DOHH2 (cell line): ENCODE data around the gene SOWAHA.

Source experiments
- H3F3A ChIP-seq: fragments of 200-600 bp; sonication (generic), shearing (Covaris generic); 2 replicates; pipeline ENCODE4 v1.6.0; 2016; ENCODE audit warnings: antibody characterized with exemption, mild to moderate bottlenecking; ENCODE audit not compliant: control insufficient read depth, insufficient read depth
- H3K27ac ChIP-seq: fragments of 200-600 bp; sonication (generic); 2 replicates; pipeline ENCODE4 v1.5.1; 2014; ENCODE audit warnings: low read depth, mild to moderate bottlenecking, low read length, moderate library complexity
- H3K27me3 ChIP-seq: fragments of 200-600 bp; sonication (generic); 2 replicates; pipeline ENCODE4 v1.6.1; 2014; ENCODE audit warnings: mild to moderate bottlenecking, low read length, mixed read lengths; ENCODE audit not compliant: control insufficient read depth
- H3K36me3 ChIP-seq: fragments of 200-600 bp; sonication (generic); 2 replicates; pipeline ENCODE4 v1.6.1; 2014; ENCODE audit warnings: mild to moderate bottlenecking, low read length, moderate library complexity, mixed read lengths; ENCODE audit not compliant: control insufficient read depth
- H3K4me1 ChIP-seq: fragments of 200-600 bp; sonication (generic); 2 replicates; pipeline ENCODE4 v1.6.1; 2014; ENCODE audit warnings: mild to moderate bottlenecking, low read length, mixed read lengths; ENCODE audit not compliant: control insufficient read depth
- H3K4me2 ChIP-seq: fragments of 200-600 bp; sonication (generic); 2 replicates; pipeline ENCODE4 v1.6.0; 2014; ENCODE audit warnings: mild to moderate bottlenecking, low read length, moderate library complexity
- H3K4me3 ChIP-seq: fragments of 200-600 bp; sonication (generic); 2 replicates; pipeline ENCODE4 v1.5.1; 2014; ENCODE audit warnings: mild to moderate bottlenecking, low read length, mixed read lengths
- H3K79me2 ChIP-seq: fragments of 200-600 bp; sonication (generic); 2 replicates; pipeline ENCODE4 v1.6.1; 2014; ENCODE audit warnings: mild to moderate bottlenecking, low read length, mixed read lengths; ENCODE audit not compliant: control insufficient read depth
- H3K9me2 ChIP-seq: fragments of 200-600 bp; sonication (generic); replicated peaks from 2 replicates; pipeline ENCODE4 v1.6.1; 2014; ENCODE audit warnings: mild to moderate bottlenecking, low read length, mixed read lengths; ENCODE audit not compliant: control insufficient read depth
- H3K9me3 ChIP-seq: fragments of 200-600 bp; sonication (generic); 2 replicates; pipeline ENCODE4 v1.6.1; 2014; ENCODE audit warnings: antibody characterized with exemption, low read length, mixed read lengths; ENCODE audit not compliant: control insufficient read depth, insufficient read depth
- H4K20me1 ChIP-seq: fragments of 200-600 bp; sonication (generic); 2 replicates; pipeline ENCODE4 v1.6.0; 2014; ENCODE audit warnings: low read depth, mild to moderate bottlenecking, antibody characterized with exemption, low read length, moderate library complexity; ENCODE audit not compliant: control insufficient read depth, insufficient read depth
- CTCF ChIP-seq: fragments of 200-600 bp; sonication (generic); IDR thresholded peaks from one replicate; pipeline ENCODE4 v1.5.1; 2014; ENCODE audit warnings: antibody characterized with exemption, mild to moderate bottlenecking, low read depth, low read length; ENCODE audit not compliant: poor library complexity, severe bottlenecking
- EZH2phosphoT487 ChIP-seq: fragments of 200-600 bp; sonication (generic); IDR thresholded peaks from 2 replicates; pipeline ENCODE4 v1.6.1; 2017; ENCODE audit warnings: borderline replicate concordance, mild to moderate bottlenecking, antibody characterized with exemption, low read length, moderate library complexity, mixed read lengths

The SOWAHA gene

GRCh38 chr5:132810605-132811004 lies 2.5 kb upstream of the SOWAHA start:
- H3K79me2 ChIP-seq = no peaks in the 10 kb centered on the region
- peaks cover 32% of the 10 kb centered on the region for H3K27me3 ChIP-seq
- no peaks in the 10 kb centered on the region for H3K36me3 ChIP-seq
- H3K9me2 ChIP-seq = no peaks in the 10 kb centered on the region
- no peaks in the 10 kb centered on the region for H3F3A ChIP-seq
- H3K27ac ChIP-seq = no peak overlapping the region
- no peak overlapping the region for H3K4me3 ChIP-seq
- H3K9me3 ChIP-seq = no peaks in the 10 kb centered on the region
- TF ChIP-seq CTCF (no peak), EZH2phosphoT487 (no peak)
- H3K4me1 ChIP-seq = no peaks in the 10 kb centered on the region
- H4K20me1 ChIP-seq = no peaks in the 10 kb centered on the region
- H3K4me2 ChIP-seq = no peak overlapping the region

DNA sequence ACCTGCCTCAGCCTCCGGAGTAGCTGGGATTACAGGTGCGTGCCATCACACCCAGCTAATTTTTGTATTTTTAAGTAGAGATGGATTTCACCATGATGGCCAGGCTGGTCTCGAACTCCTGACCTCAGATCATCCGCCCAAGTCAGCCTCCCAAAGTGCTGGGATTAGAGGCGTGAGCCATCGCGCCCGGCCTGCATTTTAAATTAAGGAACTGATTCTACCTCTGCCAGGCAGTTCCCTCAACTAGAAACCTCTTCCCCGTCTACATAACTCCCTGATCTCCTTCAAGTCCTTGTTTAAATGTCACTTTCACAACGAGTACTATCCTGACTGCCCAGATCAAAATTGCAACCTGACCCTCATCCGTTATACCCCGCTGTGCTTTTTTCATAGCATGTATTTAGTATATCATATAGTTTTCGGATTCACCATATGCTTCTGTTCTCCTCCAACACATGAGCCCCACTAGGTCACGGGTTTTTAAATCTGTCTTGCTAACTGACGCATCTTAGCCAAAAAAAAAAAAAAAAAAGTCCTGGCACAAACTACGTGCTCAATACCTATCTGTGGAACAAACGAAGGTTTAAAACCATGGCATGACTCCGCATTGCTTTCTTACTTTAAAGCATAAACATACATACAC lies 858 bp upstream of the SOWAHA start:
- no peaks in the 10 kb centered on the region for H3K9me2 ChIP-seq
- peaks cover 5% of the 10 kb centered on the region; the same call in 1 of the 2 replicates for H3F3A ChIP-seq
- no peaks in the 10 kb centered on the region for H4K20me1 ChIP-seq
- H3K4me1 ChIP-seq = 0 out of 2 replicates have a peak, but pooled peaks cover 3% of the 10 kb centered on the region
- H3K79me2 ChIP-seq = no peaks in the 10 kb centered on the region
- H3K4me3 ChIP-seq = no peak overlapping the region
- no peak overlapping the region for H3K4me2 ChIP-seq
- H3K27ac ChIP-seq = no peak overlapping the region
- TF ChIP-seq CTCF (no peak), EZH2phosphoT487 (no peak)
- peaks cover 31% of the 10 kb centered on the region for H3K27me3 ChIP-seq
- no peaks in the 10 kb centered on the region for H3K9me3 ChIP-seq
- no peaks in the 10 kb centered on the region for H3K36me3 ChIP-seq

GRCh38 chr5:132813599-132814502 lies 749 bp downstream of the SOWAHA start:
- Histone ChIP-seq H3K27ac (no peak overlapping the region), H3K4me3 (no peak overlapping the region)

More at GRCh38 chr5:132813599-132814502, 749 bp downstream of the SOWAHA start:
- Histone ChIP-seq H3K9me2 (no peaks in the 10 kb centered on the region), H3K79me2 (no peaks in the 10 kb centered on the region), H3K4me1 (0 out of 2 replicates have a peak, but pooled peaks cover 3% of the 10 kb centered on the region), H3K4me2 (peak overlapping the region; percentile 9; the same call in 1 of the 2 replicates), H3K9me3 (no peaks in the 10 kb centered on the region), H3F3A (peaks cover 5% of the 10 kb centered on the region; the same call in 1 of the 2 replicates), H4K20me1 (no peaks in the 10 kb centered on the region), H3K36me3 (no peaks in the 10 kb centered on the region), H3K27me3 (peaks cover 25% of the 10 kb centered on the region)
- TF ChIP-seq EZH2phosphoT487 (no peak), CTCF (no peak)
